ENCODE data around the gene TMEM81.

- TF ChIP-seq CTCF (IDR thresholded peaks at IDR 0.05) (no peak), EZH2phosphoT487 (IDR thresholded peaks at IDR 0.05; ENCODE audit: borderline replicate concordance, low read depth) (no peak)
These were observed 34.8 kb downstream of the TMEM81 start for GRCh38 chr1:205049479-205049878.

Data from SK-N-SH (cell line).